Activated naive CD8-positive, alpha-beta T cell treated with anti-CD3 and anti-CD28 coated beads, Interleukin-2, amount 50 U/mL, for 16 hours (primary cell): Measurements from ENCODE around the gene CPM.

Experiments used
- DNase-seq: peaks from one replicate; pipeline ENCODE4 v3.0.0-alpha.2; 2020; ENCODE audit warnings: low read depth, low spot score

CPM gene

GRCh38 chr12:68905733-68906132 lies 27.2 kb downstream of the CPM start:
- DNase-seq: no peak

GRCh38 chr12:68904351-68904962 lies 28.5 kb downstream of the CPM start:
- no peak for DNase-seq

- no peak for DNase-seq
Observed at GRCh38 chr12:68903511-68903910, 29.5 kb downstream of the CPM start.

- DNase-seq: no peak
Observed at GRCh38 chr12:68901551-68901950, 31.4 kb downstream of the CPM start.

GRCh38 chr12:68901145-68901544 lies 31.8 kb downstream of the CPM start:
- DNase-seq: no peak

GRCh38 chr12:68900241-68900640 lies 32.7 kb downstream of the CPM start:
- no peak for DNase-seq

- DNase-seq: no peak
Observed at GRCh38 chr12:68899251-68899771, 33.7 kb downstream of the CPM start.

GRCh38 chr12:68896881-68897540 lies 36.0 kb downstream of the CPM start:
- DNase-seq: no peak

GRCh38 chr12:68894276-68894855 lies 38.6 kb downstream of the CPM start:
- no peak for DNase-seq

GRCh38 chr12:68893741-68894140 lies 39.2 kb downstream of the CPM start:
- no peak for DNase-seq

GRCh38 chr12:68893201-68893600 lies 39.8 kb downstream of the CPM start:
- no peak for DNase-seq

GRCh38 chr12:68891141-68891540 lies 41.8 kb downstream of the CPM start:
- no peak for DNase-seq

- DNase-seq: no peak
Observed at GRCh38 chr12:68890701-68891113, 42.3 kb downstream of the CPM start.

- no peak for DNase-seq
Observed at GRCh38 chr12:68888243-68888642, 44.7 kb downstream of the CPM start.

- no peak for DNase-seq
Observed at GRCh38 chr12:68887641-68888040, 45.3 kb downstream of the CPM start.

- DNase-seq: no peak
Observed at GRCh38 chr12:68886636-68887572, 46.1 kb downstream of the CPM start.

GRCh38 chr12:68885381-68885780 lies 47.6 kb downstream of the CPM start:
- no peak for DNase-seq

GRCh38 chr12:68884251-68884650 lies 48.7 kb downstream of the CPM start:
- DNase-seq: no peak

GRCh38 chr12:68883151-68883550 lies 49.8 kb downstream of the CPM start:
- no peak for DNase-seq

GRCh38 chr12:68882251-68882964 lies 50.6 kb downstream of the CPM start:
- DNase-seq: no peak

- no peak for DNase-seq
Observed at GRCh38 chr12:68880660-68881325, 52.2 kb downstream of the CPM start.
